HG02588 (cell line): ENCODE results near the gene DTNB.
"Not testable (repeated sequence)": the region's sequence is repeated elsewhere in the genome, so short reads cannot be mapped to it uniquely, and the experiment has no call there.

Experiments used
- ATAC-seq: cut with Tn5 transposase; IDR thresholded peaks from one replicate; pipeline ENCODE4 v1.9.1; 2021; ENCODE audit warnings: mild to moderate bottlenecking, moderate library complexity; ENCODE audit not compliant: unreplicated experiment

The DTNB gene

GRCh38 chr2:25424426-25425028, 248.8 kb downstream of the DTNB start:
- no peak for ATAC-seq

GRCh38 chr2:25421820-25422411, 251.5 kb downstream of the DTNB start:
- ATAC-seq, result peak; percentile 24

GRCh38 chr2:25421289-25421688, 252.1 kb downstream of the DTNB start:
- no peak for ATAC-seq

DNA sequence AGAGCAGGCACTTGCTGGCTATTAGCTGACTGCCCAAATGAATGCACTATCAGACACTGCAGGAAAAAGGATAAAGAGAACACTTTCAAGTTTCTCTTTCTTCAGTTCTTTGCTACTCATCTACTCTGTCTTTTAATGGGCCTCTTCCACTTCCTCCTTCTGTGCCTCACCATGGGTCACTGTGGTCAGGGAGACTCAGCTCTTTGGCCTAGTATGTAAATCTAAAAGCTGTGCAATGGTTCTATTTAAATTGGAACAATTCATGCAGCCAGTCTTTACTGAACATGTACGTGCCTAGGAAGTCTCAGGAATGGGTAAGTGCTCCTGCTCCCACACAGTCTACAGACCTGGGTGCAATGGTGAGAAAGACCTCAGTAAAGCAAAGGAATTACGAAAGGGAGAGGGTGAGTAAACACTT, 252.5 kb downstream of the DTNB start:
- ATAC-seq, result peak; percentile 45

GRCh38 chr2:25419678-25420242, 253.6 kb downstream of the DTNB start:
- ATAC-seq, result peak; percentile 54

- no peak for ATAC-seq
These were observed 254.3 kb downstream of the DTNB start for GRCh38 chr2:25418944-25419677.

DNA sequence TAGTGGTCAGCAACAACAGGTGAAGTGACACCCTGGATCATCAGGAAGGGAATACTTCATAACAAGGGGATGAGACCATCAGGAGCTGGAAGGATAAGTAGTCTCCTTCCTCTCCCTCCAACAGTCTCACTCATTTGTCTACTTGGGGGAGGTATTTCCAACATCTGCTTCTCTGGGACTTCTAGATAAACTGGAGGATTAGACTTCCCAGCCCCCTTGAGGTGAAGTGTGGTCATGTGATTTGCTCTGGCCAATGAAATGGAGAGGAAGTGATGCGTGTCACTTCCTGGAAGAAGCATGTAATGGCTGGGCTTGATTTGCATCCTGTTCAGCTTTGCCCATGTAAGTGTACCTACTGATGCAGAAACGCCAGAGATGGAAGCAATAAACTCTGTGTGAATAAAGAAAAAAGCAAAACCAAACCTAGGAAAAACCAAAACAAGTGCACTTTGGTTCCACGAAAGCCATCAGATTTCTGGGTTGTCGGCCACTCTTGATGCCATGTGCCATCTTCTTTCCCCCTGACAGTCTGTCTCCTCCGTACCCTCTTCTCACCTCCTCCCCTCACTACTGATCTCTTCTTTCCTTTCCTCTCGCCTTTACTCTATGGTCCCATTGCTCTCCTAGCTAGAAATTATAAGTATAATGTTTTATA, 255.5 kb downstream of the DTNB start:
- ATAC-seq, result no peak

DNA sequence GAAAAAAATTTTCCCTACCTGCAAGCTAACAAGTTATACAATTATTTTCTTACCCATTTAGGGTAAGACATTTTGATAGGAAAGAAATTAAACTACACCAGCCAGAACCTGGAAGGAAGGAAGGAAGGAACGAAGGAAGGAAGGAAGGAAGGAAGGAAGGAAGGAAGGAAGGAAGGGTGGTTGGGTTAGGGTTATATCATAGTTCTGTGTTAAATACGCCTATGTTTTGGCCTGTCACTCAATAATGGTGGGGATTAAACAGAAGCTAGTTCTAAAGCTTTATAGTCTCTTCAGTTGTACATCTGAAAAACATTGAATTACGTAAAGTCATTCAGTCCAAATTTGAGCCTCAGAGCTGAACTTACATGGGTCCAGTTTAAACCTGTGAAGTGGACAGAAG, 256.7 kb downstream of the DTNB start:
- no peak for ATAC-seq

DNA sequence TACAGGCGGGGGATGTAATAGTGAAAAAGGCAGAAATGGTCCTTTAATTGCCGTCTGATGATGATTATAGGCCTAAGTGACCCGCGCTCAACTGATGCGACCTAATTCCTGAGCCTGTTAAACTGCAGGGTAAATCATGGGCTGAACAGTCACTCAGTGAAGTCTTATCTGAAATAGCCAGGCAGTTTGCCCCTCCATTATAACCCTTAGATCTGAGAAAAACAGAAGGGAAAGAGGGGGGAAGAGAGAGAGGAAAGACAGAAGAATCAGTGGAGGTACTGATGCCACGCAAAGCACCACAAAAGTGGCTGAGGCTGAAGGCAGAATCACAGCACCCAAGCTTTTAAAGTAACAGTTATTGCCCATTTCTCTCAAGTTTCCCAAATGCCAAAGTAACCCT, 258.6 kb downstream of the DTNB start:
- ATAC-seq, result no peak

- not testable (repeated sequence) for ATAC-seq
These were observed 260.0 kb downstream of the DTNB start for GRCh38 chr2:25413409-25413808.

DNA sequence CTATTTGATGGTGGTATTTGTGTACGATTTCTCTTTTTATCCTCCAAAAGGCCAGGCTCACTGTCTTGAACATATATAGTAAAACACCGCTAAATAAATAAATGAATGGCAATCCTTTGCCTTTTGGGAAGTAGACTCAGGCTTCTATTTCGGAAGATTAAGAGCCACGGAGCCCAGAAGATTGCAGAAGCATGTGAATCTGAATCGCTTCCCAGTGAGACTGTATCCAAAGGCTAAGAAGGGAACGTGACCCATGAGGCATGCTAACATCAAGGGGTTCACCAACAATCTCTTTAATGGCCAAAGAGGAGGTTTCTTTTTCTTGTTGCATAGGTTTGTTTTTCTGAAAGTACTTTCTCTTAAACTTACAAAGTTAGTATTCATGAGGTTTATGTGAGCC, 261.6 kb downstream of the DTNB start:
- ATAC-seq, result no peak

DNA sequence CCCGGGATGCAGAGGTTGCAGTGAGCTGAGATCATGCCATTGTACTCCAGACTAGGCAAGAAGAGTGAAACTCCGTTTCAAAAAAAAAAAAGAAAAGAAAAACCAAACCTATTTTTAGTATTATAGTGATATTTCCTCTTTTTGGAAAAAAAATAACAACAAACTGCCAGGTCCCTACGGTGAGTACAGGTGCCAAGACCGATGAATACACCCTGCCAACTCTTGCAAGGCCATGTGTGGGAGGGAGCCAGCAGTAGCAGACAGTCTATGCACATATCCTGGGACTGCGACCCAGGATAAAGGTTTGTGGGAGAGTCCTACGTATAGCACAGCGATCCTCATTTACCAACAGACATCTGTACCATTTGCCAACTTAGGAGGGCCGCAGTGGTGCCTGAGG, 262.1 kb downstream of the DTNB start:
- no peak for ATAC-seq

- no peak for ATAC-seq
These were observed 263.0 kb downstream of the DTNB start for GRCh38 chr2:25410370-25410769.

- ATAC-seq, result no peak
These were observed 263.9 kb downstream of the DTNB start for GRCh38 chr2:25409468-25409867.

DNA sequence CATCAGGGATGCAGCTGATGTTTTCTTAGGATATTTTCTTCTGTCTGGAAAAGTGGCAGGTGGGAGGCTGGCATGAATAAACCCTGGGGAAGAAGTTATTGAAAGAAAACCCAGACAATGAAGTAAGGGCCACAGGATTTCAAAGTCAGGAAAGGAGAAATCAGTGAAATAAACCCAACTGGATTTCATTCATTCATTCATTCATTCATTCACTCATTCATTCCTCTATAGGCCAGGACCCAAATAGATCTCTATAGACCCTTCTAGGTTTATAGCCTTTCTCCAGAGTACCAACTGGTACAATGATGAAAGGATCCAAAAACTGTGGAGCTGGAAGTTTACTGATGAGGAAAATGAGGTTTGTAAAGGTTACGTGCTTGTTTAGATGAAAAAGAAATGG, 264.3 kb downstream of the DTNB start:
- ATAC-seq, result no peak

GRCh38 chr2:25405611-25406295, 267.6 kb downstream of the DTNB start:
- ATAC-seq, result no peak

GRCh38 chr2:25403120-25403760, 270.1 kb downstream of the DTNB start:
- peak; percentile 74 for ATAC-seq

DNA sequence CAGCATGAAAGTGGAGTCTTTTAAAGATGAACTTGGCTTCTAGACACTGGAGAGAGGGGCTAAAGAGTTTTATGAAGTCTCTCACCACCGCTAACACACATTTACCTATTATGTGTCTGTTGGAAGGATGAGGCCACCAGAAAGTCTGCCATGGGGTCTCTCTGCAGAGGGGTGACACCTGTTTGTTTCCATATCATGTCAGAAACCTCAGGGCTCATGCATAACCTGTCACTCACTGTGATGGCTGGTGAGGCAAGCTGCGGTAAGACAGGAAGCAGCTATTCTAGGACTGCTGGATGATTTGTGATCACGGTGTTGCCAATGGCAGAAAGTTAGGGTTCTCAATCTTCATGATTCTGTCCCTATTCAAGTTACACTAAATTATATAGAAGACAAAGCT, 270.9 kb downstream of the DTNB start:
- no peak for ATAC-seq

GRCh38 chr2:25401307-25402026, 271.9 kb downstream of the DTNB start:
- ATAC-seq, result no peak
